Brain microvascular endothelial cell (primary cell): ENCODE data around the gene TVP23A.

Source experiments
- DNase-seq: peaks from one replicate; pipeline ENCODE4 v3.0.0-alpha.2; 2020
- H3K27ac ChIP-seq: fragments of 250-450 bp; sonication (Bioruptor Pico); 2 replicates; pipeline ENCODE4 v1.5.1; 2020; ENCODE audit warnings: mild to moderate bottlenecking, moderate library complexity
- H3K27me3 ChIP-seq: fragments of 250-450 bp; sonication (Bioruptor Pico); replicated peaks from 2 replicates; pipeline ENCODE4 v1.5.1; 2020; ENCODE audit warnings: mild to moderate bottlenecking
- H3K36me3 ChIP-seq: fragments of 250-450 bp; sonication (Bioruptor Pico); replicated peaks from 2 replicates; pipeline ENCODE4 v1.5.1; 2020; ENCODE audit warnings: mild to moderate bottlenecking
- H3K4me3 ChIP-seq: 2 replicates; pipeline ENCODE4 v1.5.1; 2011; ENCODE audit warnings: low read depth, mild to moderate bottlenecking, control low read depth, low read length, moderate library complexity
- in situ Hi-C: cut with HindIII; loops from 2 replicates; pipeline ENCODE4 v1.10.0; 2017; ENCODE audit warnings: low sequenced_read_pairs, low pct_ligation_motif_present
- TF ChIP-seq, protein P1 (sequence below): IDR thresholded peaks from 2 replicates; pipeline ENCODE4 v1.5.1; 2011; ENCODE audit warnings: low read depth, mild to moderate bottlenecking, moderate library complexity, low read length, control low read depth, inconsistent platforms; ENCODE audit errors: missing control alignments

The TVP23A gene

DNA sequence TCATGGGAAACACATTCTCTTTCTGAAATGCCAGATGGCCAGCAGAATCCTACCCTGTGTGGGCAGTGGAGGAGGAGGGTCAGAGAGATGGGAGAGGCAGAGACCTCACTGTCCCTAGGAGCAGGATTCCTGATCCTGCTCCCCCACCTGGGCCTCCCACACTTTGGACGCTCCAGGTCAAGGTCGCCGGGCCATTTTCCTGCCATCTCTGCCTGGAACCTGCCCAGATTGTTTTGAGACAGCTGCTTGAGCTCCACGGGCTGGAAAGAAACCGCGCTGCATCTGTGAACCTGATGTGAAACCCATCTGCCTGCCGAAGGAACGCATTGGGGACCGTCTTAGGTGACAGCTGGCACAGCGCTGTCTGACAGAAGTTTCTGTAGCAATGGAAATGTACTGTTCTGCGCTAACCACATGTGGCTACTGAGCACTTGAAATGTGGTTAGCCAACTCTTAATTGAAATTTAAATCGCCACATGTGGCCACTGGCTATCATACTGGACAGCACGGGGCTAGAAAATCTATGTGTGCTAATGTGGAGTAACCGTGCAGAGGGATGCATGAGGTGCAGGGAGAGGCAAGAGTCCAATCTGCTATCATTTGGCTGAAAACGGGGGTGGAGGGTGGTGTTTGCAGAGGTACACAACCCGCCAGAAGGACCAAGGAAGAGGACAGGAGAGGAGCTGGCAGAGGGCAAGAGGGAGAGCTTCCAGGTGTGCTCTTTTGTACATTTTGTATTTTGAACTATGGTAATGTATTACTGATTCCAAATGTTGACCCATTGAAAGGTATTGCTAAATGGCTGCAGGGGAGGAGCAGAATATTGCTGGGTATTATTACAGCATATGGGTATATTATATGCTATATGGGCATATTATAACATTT lies 90.3 kb downstream of the TVP23A start:
- TF ChIP-seq, protein P1, sequence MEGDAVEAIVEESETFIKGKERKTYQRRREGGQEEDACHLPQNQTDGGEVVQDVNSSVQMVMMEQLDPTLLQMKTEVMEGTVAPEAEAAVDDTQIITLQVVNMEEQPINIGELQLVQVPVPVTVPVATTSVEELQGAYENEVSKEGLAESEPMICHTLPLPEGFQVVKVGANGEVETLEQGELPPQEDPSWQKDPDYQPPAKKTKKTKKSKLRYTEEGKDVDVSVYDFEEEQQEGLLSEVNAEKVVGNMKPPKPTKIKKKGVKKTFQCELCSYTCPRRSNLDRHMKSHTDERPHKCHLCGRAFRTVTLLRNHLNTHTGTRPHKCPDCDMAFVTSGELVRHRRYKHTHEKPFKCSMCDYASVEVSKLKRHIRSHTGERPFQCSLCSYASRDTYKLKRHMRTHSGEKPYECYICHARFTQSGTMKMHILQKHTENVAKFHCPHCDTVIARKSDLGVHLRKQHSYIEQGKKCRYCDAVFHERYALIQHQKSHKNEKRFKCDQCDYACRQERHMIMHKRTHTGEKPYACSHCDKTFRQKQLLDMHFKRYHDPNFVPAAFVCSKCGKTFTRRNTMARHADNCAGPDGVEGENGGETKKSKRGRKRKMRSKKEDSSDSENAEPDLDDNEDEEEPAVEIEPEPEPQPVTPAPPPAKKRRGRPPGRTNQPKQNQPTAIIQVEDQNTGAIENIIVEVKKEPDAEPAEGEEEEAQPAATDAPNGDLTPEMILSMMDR, result no peak
- H3K4me3 ChIP-seq, result no peak overlapping the region
- H3K27me3 ChIP-seq, result no peaks in the 10 kb centered on the region
- no peaks in the 10 kb centered on the region for H3K36me3 ChIP-seq
- DNase-seq, result no peak
- in situ Hi-C loops, result loop anchor here (25.0 kb wide), 1 partner anchor 191 kb away; no protein-coding TSS in a partner anchor
- H3K27ac ChIP-seq, result no peak overlapping the region
